Upper lobe of left lung (tissue), 6 donors: ENCODE results near the gene MINDY2. TPM values are rescaled to one million over a fixed set of nuclear protein-coding genes. Genes with fewer than 3 reads are reported as not detected.

Experiments used
- ATAC-seq, 2 donors: fragments of 200-7000 bp; cut with Tn5 transposase; one replicate each; pipeline ENCODE4 v1.9.1; 2022; ENCODE audit warnings: mild to moderate bottlenecking in 2 of 2, moderate library complexity in 2 of 2; ENCODE audit not compliant: low FRiP score in 2 of 2
- DNase-seq, 2 donors: peaks; one replicate each; pipeline ENCODE4 v3.0.0-alpha.2; 2019 to 2020
- H3K27ac ChIP-seq, 4 donors: fragments of 200-600 bp; sonication (generic); one replicate each; pipeline ENCODE4 v1.5.1; 2016 to 2019
- H3K27me3 ChIP-seq, 4 donors: fragments of 200-600 bp; sonication (generic); one replicate each; pipeline ENCODE4 v1.5.1; 2017 to 2019
- H3K36me3 ChIP-seq, 4 donors: fragments of 200-600 bp; sonication (generic); one replicate each; pipeline ENCODE4 v1.5.1; 2016 to 2019
- H3K4me1 ChIP-seq, 4 donors: fragments of 200-600 bp; sonication (generic); one replicate each; pipeline ENCODE4 v1.5.1; 2018 to 2019
- H3K4me3 ChIP-seq, 4 donors: fragments of 200-600 bp; sonication (generic); one replicate each; pipeline ENCODE4 v1.5.1; 2017 to 2019; ENCODE audit warnings: mild to moderate bottlenecking in 2 of 4, moderate library complexity in 1 of 4
- H3K9me3 ChIP-seq, 4 donors: fragments of 200-600 bp; sonication (generic); one replicate each; pipeline ENCODE4 v1.5.1; 2018 to 2019
- EP300 ChIP-seq, 4 donors: sonication (generic); formaldehyde crosslinking; IDR thresholded peaks; one replicate each; pipeline ENCODE4 v1.5.1; 2017; ENCODE audit warnings: antibody characterized with exemption in 4 of 4, control low read depth in 2 of 4
- POLR2A ChIP-seq, 4 donors: fragments of 450-650 bp; IDR thresholded peaks; one replicate each; pipeline ENCODE4 v1.5.1; 2016 to 2017; ENCODE audit warnings: antibody characterized with exemption in 4 of 4, mild to moderate bottlenecking in 2 of 4
- POLR2AphosphoS5 ChIP-seq, 2 donors: sonication (generic); formaldehyde crosslinking; IDR thresholded peaks; one replicate each; pipeline ENCODE4 v1.5.1; 2017; ENCODE audit warnings: antibody characterized with exemption in 2 of 2
- WGBS, 2 donors: methylation state at CpG; one replicate each; pipeline ENCODE4 v1.1.5; 2017 to 2018; 5-methylcytosine and 5-hydroxymethylcytosine counted together
- small RNA-seq, 4 donors: library from RNA; depleted of rRNA; stranded (forward); fragments of <200 nt; gene quantifications; one replicate each; pipeline ENCODE3, GENCODE V24; 2016
- total RNA-seq, 6 donors: library from RNA; depleted of rRNA in 4 of 6; stranded (reverse); fragments of >200 nt in 4 of 6; gene quantifications; one replicate each; pipeline versions ENCODE4 v1.1.0 to v1.2.1, GENCODE V29; 2016 to 2021
- TF ChIP-seq, protein P1 (sequence below), 6 experiments: fragments of 450-650 bp in 4 of 6; fragments of 200-600 bp in 2 of 6; sonication (generic) in 2 of 6; IDR thresholded peaks; one replicate each; pipeline ENCODE4 v1.5.1; 2016 to 2019; ENCODE audit warnings: antibody characterized with exemption in 6 of 6
- donor health status: DM: no; HTN: no; CAD: no; lungs with moderate emphysema.
- donor health status: DM: no; HTN: yes; CAD: no; lungs with severe emphysema.

The MINDY2 gene
- total RNA-seq, 6 donors from 2014 or later = 20.5 to 38.5 (median 29.9) TPM

GRCh38 chr15:58898150-58898680 is 127.1 kb downstream of the MINDY2 start:
- no peaks in the 10 kb centered on the region for H3K9me3 ChIP-seq
- peaks cover 19 to 74% (median 54%) of the 10 kb centered on the region in 4 donors for H3K36me3 ChIP-seq
- no peak overlapping the region for H3K27ac ChIP-seq
- no peak for ATAC-seq
- WGBS, 2 donors = 89 to 93% methylated on average over 1 of the region's 1 CpG
- H3K4me1 ChIP-seq = no peaks in the 10 kb centered on the region
- H3K4me3 ChIP-seq = no peak overlapping the region
- TF ChIP-seq, protein P1, sequence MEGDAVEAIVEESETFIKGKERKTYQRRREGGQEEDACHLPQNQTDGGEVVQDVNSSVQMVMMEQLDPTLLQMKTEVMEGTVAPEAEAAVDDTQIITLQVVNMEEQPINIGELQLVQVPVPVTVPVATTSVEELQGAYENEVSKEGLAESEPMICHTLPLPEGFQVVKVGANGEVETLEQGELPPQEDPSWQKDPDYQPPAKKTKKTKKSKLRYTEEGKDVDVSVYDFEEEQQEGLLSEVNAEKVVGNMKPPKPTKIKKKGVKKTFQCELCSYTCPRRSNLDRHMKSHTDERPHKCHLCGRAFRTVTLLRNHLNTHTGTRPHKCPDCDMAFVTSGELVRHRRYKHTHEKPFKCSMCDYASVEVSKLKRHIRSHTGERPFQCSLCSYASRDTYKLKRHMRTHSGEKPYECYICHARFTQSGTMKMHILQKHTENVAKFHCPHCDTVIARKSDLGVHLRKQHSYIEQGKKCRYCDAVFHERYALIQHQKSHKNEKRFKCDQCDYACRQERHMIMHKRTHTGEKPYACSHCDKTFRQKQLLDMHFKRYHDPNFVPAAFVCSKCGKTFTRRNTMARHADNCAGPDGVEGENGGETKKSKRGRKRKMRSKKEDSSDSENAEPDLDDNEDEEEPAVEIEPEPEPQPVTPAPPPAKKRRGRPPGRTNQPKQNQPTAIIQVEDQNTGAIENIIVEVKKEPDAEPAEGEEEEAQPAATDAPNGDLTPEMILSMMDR (IDR thresholded peaks at IDR 0.05) = no peak
- TF ChIP-seq POLR2A (IDR thresholded peaks at IDR 0.05) (no peak), EP300 (IDR thresholded peaks at IDR 0.05) (no peak), POLR2AphosphoS5 (IDR thresholded peaks at IDR 0.05) (no peak)
- no peaks in the 10 kb centered on the region for H3K27me3 ChIP-seq
- no peak for DNase-seq

DNA sequence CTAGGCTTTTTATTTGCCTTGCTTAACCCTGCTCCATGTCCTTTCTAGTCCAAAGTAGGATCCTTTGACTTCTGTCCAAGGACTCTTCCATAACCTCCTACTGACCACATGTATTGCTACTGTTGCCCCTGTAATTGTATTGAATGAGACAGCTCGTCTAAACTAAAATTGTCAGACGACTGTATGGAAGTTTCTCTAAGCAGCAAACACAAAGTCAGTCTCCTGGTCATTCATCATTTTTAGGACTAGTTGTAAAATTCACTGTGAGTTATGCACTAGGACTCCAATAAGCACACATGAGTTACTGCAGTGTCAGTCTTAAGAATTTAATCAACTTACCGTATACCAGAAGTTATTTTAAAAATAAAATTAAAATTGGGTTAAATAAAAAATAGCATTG is 129.5 kb downstream of the MINDY2 start:
- TF ChIP-seq, protein P1 (IDR thresholded peaks at IDR 0.05) = no peak
- TF ChIP-seq POLR2AphosphoS5 (IDR thresholded peaks at IDR 0.05) (no peak), EP300 (IDR thresholded peaks at IDR 0.05) (no peak)
- DNase-seq (no peak), ATAC-seq (no peak)
- Histone ChIP-seq H3K27ac (no peak overlapping the region), H3K36me3 (peaks cover 7 to 62% (median 41%) of the 10 kb centered on the region in 4 donors), H3K27me3 (no peaks in the 10 kb centered on the region), H3K4me3 (no peak overlapping the region), H3K4me1 (no peaks in the 10 kb centered on the region), H3K9me3 (no peaks in the 10 kb centered on the region)
- WGBS, 2 donors = 78 to 88% methylated on average over 3 of the region's 3 CpGs

DNA sequence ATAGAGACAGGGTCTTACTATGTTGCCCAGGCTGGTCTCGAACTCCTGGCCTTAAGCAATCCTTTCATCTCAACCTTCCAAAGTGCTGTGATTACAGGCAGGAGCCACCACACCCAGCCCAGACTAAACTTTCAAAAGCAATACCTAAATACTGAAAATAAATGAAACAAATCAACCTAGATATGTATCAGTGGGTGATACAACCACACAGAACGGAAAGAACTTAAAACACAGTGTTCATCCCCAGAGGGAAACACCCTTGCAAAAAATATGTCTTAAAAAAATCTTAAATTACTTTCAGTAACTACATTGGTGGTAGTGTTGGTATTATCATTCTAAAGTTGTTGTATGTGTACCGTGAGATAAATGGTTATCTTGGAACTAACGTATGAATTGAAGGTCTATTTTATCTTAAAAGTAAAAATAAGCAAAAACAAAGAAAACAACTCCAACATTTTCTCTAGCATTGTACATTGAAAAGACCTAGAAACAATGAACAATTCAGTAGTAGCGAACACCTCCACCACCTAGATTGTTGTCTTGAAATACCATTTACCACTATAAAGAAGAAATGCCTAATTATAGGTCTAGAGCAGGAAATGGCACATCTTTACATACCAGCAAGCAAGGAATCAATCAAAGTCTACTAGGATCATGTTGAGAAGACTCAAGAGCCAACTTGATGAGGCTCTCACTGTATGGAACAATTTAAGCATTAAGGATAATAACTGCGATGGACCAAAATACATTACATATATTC is 137.6 kb downstream of the MINDY2 start:
- WGBS, 2 donors = 95 to 96% methylated on average over 6 of the region's 6 CpGs
- no peak for ATAC-seq
- H3K4me1 ChIP-seq = peaks cover 0 to 2% (median 0%) of the 10 kb centered on the region in 4 donors
- no peak for DNase-seq
- TF ChIP-seq POLR2A (IDR thresholded peaks at IDR 0.05) = no peak
- no peak for TF ChIP-seq EP300 (IDR thresholded peaks at IDR 0.05)
- TF ChIP-seq, protein P1 (IDR thresholded peaks at IDR 0.05) = no peak
- TF ChIP-seq POLR2AphosphoS5 (IDR thresholded peaks at IDR 0.05) = no peak
- no peak overlapping the region for H3K27ac ChIP-seq
- no peaks in the 10 kb centered on the region for H3K9me3 ChIP-seq
- H3K27me3 ChIP-seq = no peaks in the 10 kb centered on the region
- H3K4me3 ChIP-seq = no peak overlapping the region
- H3K36me3 ChIP-seq = peaks cover 0 to 76% (median 16%) of the 10 kb centered on the region in 4 donors

- WGBS, 2 donors = 91 to 95% methylated on average over 1 of the region's 1 CpG
- H3K4me3 ChIP-seq = no peak overlapping the region
- no peak for TF ChIP-seq EP300 (IDR thresholded peaks at IDR 0.05)
- no peak for TF ChIP-seq POLR2A (IDR thresholded peaks at IDR 0.05)
- H3K36me3 ChIP-seq = peaks cover 0 to 83% (median 16%) of the 10 kb centered on the region in 4 donors
- peaks cover 0 to 2% (median 0%) of the 10 kb centered on the region in 4 donors for H3K4me1 ChIP-seq
- DNase-seq = no peak
- no peaks in the 10 kb centered on the region for H3K9me3 ChIP-seq
- no peak for ATAC-seq
- H3K27ac ChIP-seq = no peak overlapping the region
- no peaks in the 10 kb centered on the region for H3K27me3 ChIP-seq
Measured at GRCh38 chr15:58909616-58910015, 138.5 kb downstream of the MINDY2 start.

- Histone ChIP-seq H3K27ac (no peak overlapping the region), H3K4me1 (peaks cover 0 to 2% (median 0%) of the 10 kb centered on the region in 4 donors), H3K4me3 (no peak overlapping the region), H3K36me3 (peaks cover 0 to 83% (median 15%) of the 10 kb centered on the region in 4 donors), H3K27me3 (no peaks in the 10 kb centered on the region), H3K9me3 (no peaks in the 10 kb centered on the region)
- ATAC-seq = no peak
- DNase-seq = no peak
- TF ChIP-seq EP300 (IDR thresholded peaks at IDR 0.05) (no peak), POLR2AphosphoS5 (IDR thresholded peaks at IDR 0.05) (no peak), POLR2A (IDR thresholded peaks at IDR 0.05) (no peak)
- TF ChIP-seq, protein P1 (IDR thresholded peaks at IDR 0.05) = no peak
- 86 to 92% methylated on average over 4 of the region's 4 CpGs for WGBS, 2 donors
Measured at GRCh38 chr15:58910456-58910855, 139.4 kb downstream of the MINDY2 start.

Small RNAs within 50 kb of the gene (small RNA-seq; reads per million reads assigned to genes)
- 0 reads per million in 4 donors for gene RF00012
- 0 reads per million in 4 donors for gene ZNF444P1

Other genes starting within 250 kb of the MINDY2 start
- 100 to 1,000 TPM in 3 of 6 donors, 10 to 100 TPM in 3; 64.5 to 139 (median 93.5) TPM for gene ADAM10, start 21.6 kb upstream of the MINDY2 start, total RNA-seq
- 100 to 1,000 TPM in 3 of 6 donors, 10 to 100 TPM in 3; 77.2 to 261 (median 100) TPM for gene SLTM, start 162.4 kb downstream of the MINDY2 start, total RNA-seq
- 10 to 100 TPM; 16.3 to 41.6 (median 31.8) TPM for gene RNF111, start 216.4 kb downstream of the MINDY2 start, total RNA-seq